ENCODE measurements around the gene MYO10.

- TF ChIP-seq CTCF (IDR thresholded peaks at IDR 0.05) (no peak), POLR2AphosphoS5 (IDR thresholded peaks at IDR 0.05; ENCODE audit: low read depth, low read length) (no peak), SIN3A (IDR thresholded peaks at IDR 0.05; ENCODE audit: borderline replicate concordance, insufficient read depth, low read depth, low read length) (no peak)
- TF ChIP-seq, protein P1, sequence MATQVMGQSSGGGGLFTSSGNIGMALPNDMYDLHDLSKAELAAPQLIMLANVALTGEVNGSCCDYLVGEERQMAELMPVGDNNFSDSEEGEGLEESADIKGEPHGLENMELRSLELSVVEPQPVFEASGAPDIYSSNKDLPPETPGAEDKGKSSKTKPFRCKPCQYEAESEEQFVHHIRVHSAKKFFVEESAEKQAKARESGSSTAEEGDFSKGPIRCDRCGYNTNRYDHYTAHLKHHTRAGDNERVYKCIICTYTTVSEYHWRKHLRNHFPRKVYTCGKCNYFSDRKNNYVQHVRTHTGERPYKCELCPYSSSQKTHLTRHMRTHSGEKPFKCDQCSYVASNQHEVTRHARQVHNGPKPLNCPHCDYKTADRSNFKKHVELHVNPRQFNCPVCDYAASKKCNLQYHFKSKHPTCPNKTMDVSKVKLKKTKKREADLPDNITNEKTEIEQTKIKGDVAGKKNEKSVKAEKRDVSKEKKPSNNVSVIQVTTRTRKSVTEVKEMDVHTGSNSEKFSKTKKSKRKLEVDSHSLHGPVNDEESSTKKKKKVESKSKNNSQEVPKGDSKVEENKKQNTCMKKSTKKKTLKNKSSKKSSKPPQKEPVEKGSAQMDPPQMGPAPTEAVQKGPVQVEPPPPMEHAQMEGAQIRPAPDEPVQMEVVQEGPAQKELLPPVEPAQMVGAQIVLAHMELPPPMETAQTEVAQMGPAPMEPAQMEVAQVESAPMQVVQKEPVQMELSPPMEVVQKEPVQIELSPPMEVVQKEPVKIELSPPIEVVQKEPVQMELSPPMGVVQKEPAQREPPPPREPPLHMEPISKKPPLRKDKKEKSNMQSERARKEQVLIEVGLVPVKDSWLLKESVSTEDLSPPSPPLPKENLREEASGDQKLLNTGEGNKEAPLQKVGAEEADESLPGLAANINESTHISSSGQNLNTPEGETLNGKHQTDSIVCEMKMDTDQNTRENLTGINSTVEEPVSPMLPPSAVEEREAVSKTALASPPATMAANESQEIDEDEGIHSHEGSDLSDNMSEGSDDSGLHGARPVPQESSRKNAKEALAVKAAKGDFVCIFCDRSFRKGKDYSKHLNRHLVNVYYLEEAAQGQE (IDR thresholded peaks at IDR 0.05; ENCODE audit: insufficient read depth in 1 of 2, low read depth in 2 of 2, low read length in 1 of 2) = no peak
Observed at GRCh38 chr5:16929831-16930230, 6.3 kb downstream of the MYO10 start.

All from Panc1 (cell line).